K562 (cell line): Measurements from ENCODE around the gene TUBG2. TPM values are rescaled to one million over a fixed set of nuclear protein-coding genes. Genes with fewer than 3 reads are reported as not detected.

Experiments used
- ATF7 ChIP-seq: fragments of 450-650 bp; IDR thresholded peaks from 2 replicates; pipeline ENCODE4 v1.7.1; 2014; ENCODE audit warnings: mild to moderate bottlenecking, moderate library complexity
- CBX5 ChIP-seq: IDR thresholded peaks from 2 replicates; pipeline ENCODE4 v1.6.1; 2014; ENCODE audit warnings: low read depth, borderline replicate concordance
- CREB3L1 ChIP-seq: fragments of 450-650 bp; IDR thresholded peaks from 2 replicates; pipeline ENCODE4 v1.6.1; 2014; ENCODE audit warnings: low read depth, mild to moderate bottlenecking, moderate library complexity, borderline replicate concordance
- EHMT2 ChIP-seq: fragments of 450-650 bp; IDR thresholded peaks from 2 replicates; pipeline ENCODE4 v1.6.1; 2018; ENCODE audit warnings: antibody characterized with exemption
- ELF2 ChIP-seq: fragments of 250-450 bp; sonication (Bioruptor Pico); IDR thresholded peaks from 2 replicates; pipeline ENCODE4 v1.5.0; 2021; ENCODE audit warnings: mild to moderate bottlenecking
- ETV5 ChIP-seq: sonication (generic); formaldehyde crosslinking; IDR thresholded peaks from 2 replicates; pipeline ENCODE4 v1.4.0; 2020; ENCODE audit warnings: low read depth, mild to moderate bottlenecking, missing genetic modification reagents
- GATAD2A ChIP-seq: fragments of 450-650 bp; IDR thresholded peaks from 2 replicates; pipeline ENCODE4 v1.6.1; 2017
- GATAD2B ChIP-seq: fragments of 450-650 bp; IDR thresholded peaks from 2 replicates; pipeline ENCODE4 v1.6.1; 2017; ENCODE audit warnings: mild to moderate bottlenecking, borderline replicate concordance
- PATZ1 ChIP-seq: fragments of 250-450 bp; sonication (Bioruptor Pico); IDR thresholded peaks from 2 replicates; pipeline ENCODE4 v1.5.0; 2020; ENCODE audit warnings: mild to moderate bottlenecking, borderline replicate concordance
- PHF21A ChIP-seq: fragments of 450-650 bp; IDR thresholded peaks from 2 replicates; pipeline ENCODE4 v1.6.1; 2017; ENCODE audit warnings: low read depth, borderline replicate concordance
- POLR3A ChIP-seq: IDR thresholded peaks from 2 replicates; pipeline ENCODE4 v1.6.1; 2011; ENCODE audit warnings: borderline replicate concordance, mild to moderate bottlenecking, moderate library complexity; ENCODE audit not compliant: insufficient read length, insufficient read depth; ENCODE audit errors: extremely low read depth
- RCOR1 ChIP-seq, 2 experiments: IDR thresholded peaks; 2 replicates each; pipeline ENCODE4 v1.6.1; 2012; ENCODE audit warnings: low read depth in 2 of 2, low read length in 2 of 2, borderline replicate concordance in 1 of 2, improper control_type of control experiment in 1 of 2
- SIN3A ChIP-seq, 2 experiments: fragments of 150-350 bp in 1 of 2; IDR thresholded peaks; 2 replicates each; pipeline ENCODE4 v1.6.1; 2011 to 2016; ENCODE audit warnings: borderline replicate concordance in 2 of 2, low read depth in 2 of 2, low read length in 2 of 2, mild to moderate bottlenecking in 2 of 2, moderate library complexity in 2 of 2; ENCODE audit not compliant: control insufficient read depth in 1 of 2
- SREBF2 ChIP-seq: sonication (generic); formaldehyde crosslinking; IDR thresholded peaks from 2 replicates; pipeline ENCODE4 v1.4.0; 2020; ENCODE audit warnings: mild to moderate bottlenecking, missing genetic modification reagents
- TBP ChIP-seq: optimal IDR thresholded peaks from 2 replicates; pipeline ENCODE3; 2011; ENCODE audit warnings: low read depth, low read length, improper control_type of control experiment
- TEAD2 ChIP-seq: fragments of 450-650 bp; IDR thresholded peaks from 2 replicates; pipeline ENCODE4 v1.6.1; 2016; ENCODE audit warnings: missing genetic modification characterization, control low read depth, missing compliant biosample characterization
- ZBTB17 ChIP-seq: fragments of 450-650 bp; formaldehyde crosslinking; IDR thresholded peaks from 2 replicates; pipeline ENCODE4 v1.4.0; 2020; ENCODE audit warnings: mild to moderate bottlenecking
- ZNF239 ChIP-seq: fragments of 250-450 bp; sonication (Bioruptor Pico); IDR thresholded peaks from 2 replicates; pipeline ENCODE4 v1.4.0; 2020; ENCODE audit warnings: mild to moderate bottlenecking
- ZNF384 ChIP-seq: IDR thresholded peaks from 2 replicates; pipeline ENCODE4 v1.6.1; 2012; ENCODE audit warnings: low read depth, low read length, improper control_type of control experiment
- polyA plus RNA-seq, 8 experiments: library from polyadenylated mRNA; depleted of rRNA in 4 of 8; stranded (reverse) in 5 of 8; unstranded in 3 of 8; fragments of >200 nt; fragmentation: Nextera tagmentation in 2 of 8; fragmentation: Illumina TruSeq in 1 of 8; extraction: Ambion mirVana in 2 of 8; extraction: Trizol in 1 of 8; gene quantifications; 2 replicates each; pipeline versions ENCODE4 v1.2.1 to v1.2.3, GENCODE V29; 2011 to 2014; ENCODE audit warnings: inconsistent platforms in 1 of 8, missing spikeins in 1 of 8
- total RNA-seq, 7 experiments: library from RNA; depleted of rRNA in 6 of 7; stranded (reverse); fragments of >200 nt in 6 of 7; fragmentation: Illumina TruSeq in 2 of 7; extraction: Trizol in 2 of 7; gene quantifications; 2 replicates each; pipeline versions ENCODE4 v1.2.1 to v1.2.3, GENCODE V29; 2011 to 2021; ENCODE audit warnings: low replicate concordance in 1 of 7
- TF ChIP-seq, protein P1 (sequence below): IDR thresholded peaks from 2 replicates; pipeline ENCODE4 v1.6.1; 2012; ENCODE audit warnings: low read depth, low read length, improper control_type of control experiment, borderline replicate concordance

TUBG2 gene
- total and polyA plus RNA-seq, 9 of the 15 experiments (the other 6 are each of a cell fraction or from before 2014, with no cell fraction given): 0.09 to 0.80 (median 0.24) TPM; not detected in 2

DNA sequence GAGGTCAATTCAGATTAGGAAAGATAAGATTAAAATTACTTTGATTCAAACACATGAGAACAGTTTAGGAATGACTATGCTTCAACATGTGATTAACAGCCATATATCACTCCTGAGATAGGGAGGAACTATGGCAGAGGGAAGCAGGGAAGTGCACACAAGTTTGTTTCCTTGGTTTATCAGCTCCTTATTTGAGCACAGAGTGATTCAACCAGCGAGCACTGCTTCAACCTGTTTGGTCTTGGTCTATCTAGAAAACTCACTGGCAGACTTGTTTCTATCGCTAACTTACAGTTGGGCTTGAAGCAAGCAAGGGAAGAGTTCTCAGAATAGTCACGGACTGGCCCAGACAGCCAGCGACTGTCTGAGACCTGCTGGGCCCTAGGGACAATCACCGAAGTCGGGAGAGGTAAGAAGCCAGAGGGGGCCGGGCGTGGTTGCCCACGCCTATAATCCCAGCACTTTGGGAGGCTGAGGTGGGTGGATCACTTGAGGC lies 26.1 kb upstream of the TUBG2 start (continued):
- TF ChIP-seq ZNF239 (CRISPR knock-in tag): no peak
- peak; percentile 24 for TF ChIP-seq TBP
- TF ChIP-seq ELF2 (CRISPR knock-in tag): no peak
- no peak for TF ChIP-seq ETV5 (CRISPR knock-in tag)
- 0 out of 2 replicates have a peak, but pooled peaks have one; percentile 14 for TF ChIP-seq CREB3L1
- TF ChIP-seq EHMT2: no peak
- 0 out of 2 replicates have a peak, but pooled peaks have one; percentile 69 for TF ChIP-seq GATAD2B
- no peak for TF ChIP-seq PATZ1 (CRISPR knock-in tag)
- no peak for TF ChIP-seq GATAD2A
- peak; percentile 67; the same call in 1 of the 2 replicates for TF ChIP-seq ATF7
- no peak for TF ChIP-seq SIN3A (IDR thresholded peaks at IDR 0.05; ENCODE audit: borderline replicate concordance in 2 of 2, control insufficient read depth in 1 of 2, low read depth in 2 of 2, low read length in 2 of 2)
- no peak for TF ChIP-seq SREBF2 (CRISPR knock-in tag)
- TF ChIP-seq TEAD2 (tag): no peak
- TF ChIP-seq ZBTB17: peak; percentile 94
- TF ChIP-seq POLR3A: no peak
- TF ChIP-seq CBX5: no peak
- peak; percentile 85 to 98; a peak in 3 of 4 replicates for TF ChIP-seq RCOR1 (IDR thresholded peaks at IDR 0.05; ENCODE audit: borderline replicate concordance in 1 of 2, low read depth in 2 of 2, low read length in 2 of 2)
- TF ChIP-seq, protein P1, sequence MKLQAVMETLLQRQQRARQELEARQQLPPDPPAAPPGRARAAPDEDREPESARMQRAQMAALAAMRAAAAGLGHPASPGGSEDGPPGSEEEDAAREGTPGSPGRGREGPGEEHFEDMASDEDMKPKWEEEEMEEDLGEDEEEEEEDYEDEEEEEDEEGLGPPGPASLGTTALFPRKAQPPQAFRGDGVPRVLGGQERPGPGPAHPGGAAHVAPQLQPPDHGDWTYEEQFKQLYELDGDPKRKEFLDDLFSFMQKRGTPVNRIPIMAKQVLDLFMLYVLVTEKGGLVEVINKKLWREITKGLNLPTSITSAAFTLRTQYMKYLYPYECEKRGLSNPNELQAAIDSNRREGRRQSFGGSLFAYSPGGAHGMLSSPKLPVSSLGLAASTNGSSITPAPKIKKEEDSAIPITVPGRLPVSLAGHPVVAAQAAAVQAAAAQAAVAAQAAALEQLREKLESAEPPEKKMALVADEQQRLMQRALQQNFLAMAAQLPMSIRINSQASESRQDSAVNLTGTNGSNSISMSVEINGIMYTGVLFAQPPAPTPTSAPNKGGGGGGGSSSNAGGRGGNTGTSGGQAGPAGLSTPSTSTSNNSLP: no peak
- no peak for TF ChIP-seq PHF21A
- TF ChIP-seq ZNF384: no peak
